Measurements from ENCODE around the gene PRPF40A.

DNA sequence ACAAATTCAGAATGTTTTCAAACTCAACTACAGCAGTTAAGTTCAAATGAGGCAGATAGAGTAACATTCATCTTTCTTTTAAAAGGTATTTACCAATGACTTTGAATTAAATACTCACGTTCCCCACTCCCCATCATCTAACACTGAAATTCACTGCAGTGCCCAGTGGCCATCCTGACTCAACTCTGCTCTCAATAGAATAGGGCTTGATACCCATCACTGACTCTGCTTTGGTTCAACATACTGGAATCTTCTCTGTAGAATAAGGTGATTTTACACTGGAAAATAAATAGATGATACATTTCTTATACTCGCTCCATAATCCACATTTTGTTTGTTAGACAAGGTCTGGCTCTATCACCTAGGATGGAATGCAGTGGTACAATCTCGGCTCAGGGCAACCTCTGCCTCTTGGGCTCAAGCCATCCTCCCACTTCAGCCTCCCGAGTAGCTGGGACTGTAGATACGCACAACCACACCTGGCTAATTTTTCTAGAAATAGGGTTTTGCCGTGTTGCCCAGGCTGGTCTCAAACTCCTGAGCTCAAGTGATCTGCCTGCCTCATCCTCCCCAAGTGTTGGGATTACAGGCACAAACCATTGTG, 66.4 kb downstream of the PRPF40A start:
- TF ChIP-seq EZH2 (IDR thresholded peaks at IDR 0.05) (no peak), POLR2AphosphoS5 (IDR thresholded peaks at IDR 0.05; ENCODE audit: borderline replicate concordance, low read depth, low read length) (no peak), FOXP2 (optimal IDR thresholded peaks at IDR 0.05; ENCODE audit: control extremely low read depth, extremely low read length, insufficient read depth) (no peak)
